Spinal cord (tissue), 10 donors: ENCODE results near the gene GAR1. TPM values are rescaled to one million over a fixed set of nuclear protein-coding genes. Genes with fewer than 3 reads are reported as not detected.
A peak's percentile ranks its signal among the peaks of the same experiment; 100 is the strongest.
"Not testable (repeated sequence)": the region's sequence is repeated elsewhere in the genome, so short reads cannot be mapped to it uniquely, and the experiment has no call there.

ENCODE experiments used
- DNase-seq, 6 donors: peaks; one replicate each; pipeline versions ENCODE4 v3.0.0 to v3.0.0-alpha.2; 2013 to 2015; ENCODE audit warnings: low spot score in 6 of 6, low read depth in 4 of 6
- H3K27ac ChIP-seq: one replicate; pipeline ENCODE4 v1.5.1; 2013; ENCODE audit warnings: low read depth, low read length, control low read depth
- H3K27me3 ChIP-seq: one replicate; pipeline ENCODE4 v1.6.1; 2013; ENCODE audit warnings: low read length; ENCODE audit not compliant: control insufficient read depth, insufficient read depth
- H3K36me3 ChIP-seq: one replicate; pipeline ENCODE4 v1.6.1; 2013; ENCODE audit warnings: low read length; ENCODE audit not compliant: control insufficient read depth, insufficient read depth
- H3K4me1 ChIP-seq: one replicate; pipeline ENCODE4 v1.6.1; 2013; ENCODE audit warnings: low read length; ENCODE audit not compliant: control insufficient read depth, insufficient read depth
- H3K4me3 ChIP-seq: one replicate; pipeline ENCODE4 v1.5.1; 2013; ENCODE audit warnings: low read depth, low read length, control low read depth
- H3K9me3 ChIP-seq: one replicate; pipeline ENCODE4 v1.6.1; 2013; ENCODE audit warnings: low read length; ENCODE audit not compliant: control insufficient read depth, insufficient read depth
- WGBS: methylation state at CpG from one replicate; pipeline ENCODE4 v1.1.5; 2013; ENCODE audit warnings: missing lambda C conversion rate; ENCODE audit not compliant: insufficient coverage; 5-methylcytosine and 5-hydroxymethylcytosine counted together
- polyA plus RNA-seq, 2 donors: library from polyadenylated mRNA; unstranded; fragments of 120-200 nt; gene quantifications; one replicate each; pipeline ENCODE4 v1.2.1, GENCODE V29; 2013; ENCODE audit not compliant: insufficient read length in 2 of 2
- total RNA-seq, 2 donors: library from RNA; depleted of rRNA in 1 of 2; stranded (reverse); fragments of 120-200 nt in 1 of 2; fragments of >200 nt in 1 of 2; gene quantifications; one replicate each; pipeline versions ENCODE4 v1.2.3 to v1.2.4, GENCODE V29; 2013 to 2014
- donor health status: healthy.

The GAR1 gene
- total and polyA plus RNA-seq, 4 donors, result 5.8 to 24.1 (median 14.4) TPM

DNA sequence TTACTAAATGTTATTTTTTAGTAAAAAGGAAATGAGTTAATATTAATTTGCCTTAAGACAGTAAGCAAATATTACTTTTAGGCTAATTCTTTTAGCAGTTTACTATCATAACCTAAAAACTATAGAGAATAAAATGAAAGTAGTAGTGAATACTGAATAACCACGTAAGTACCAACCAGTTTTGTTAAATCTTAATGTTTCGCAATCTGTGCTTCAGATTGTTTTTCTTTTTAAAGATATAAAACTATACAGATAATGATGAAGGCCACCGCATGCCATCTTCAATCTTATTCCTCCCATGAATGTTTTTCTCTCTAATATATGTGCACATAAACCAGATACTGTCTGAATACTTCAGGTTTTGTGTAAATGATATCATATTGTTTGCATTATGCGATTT, 18.2 kb downstream of the GAR1 start:
- WGBS, result no CpG with 5 or more reads among the region's 4 CpGs
- H3K9me3 ChIP-seq, result no peaks in the 10 kb centered on the region
- no peak for DNase-seq
- H3K36me3 ChIP-seq, result no peaks in the 10 kb centered on the region
- H3K27ac ChIP-seq, result no peak overlapping the region
- no peak overlapping the region for H3K4me3 ChIP-seq
- no peaks in the 10 kb centered on the region for H3K27me3 ChIP-seq
- no peaks in the 10 kb centered on the region for H3K4me1 ChIP-seq

DNA sequence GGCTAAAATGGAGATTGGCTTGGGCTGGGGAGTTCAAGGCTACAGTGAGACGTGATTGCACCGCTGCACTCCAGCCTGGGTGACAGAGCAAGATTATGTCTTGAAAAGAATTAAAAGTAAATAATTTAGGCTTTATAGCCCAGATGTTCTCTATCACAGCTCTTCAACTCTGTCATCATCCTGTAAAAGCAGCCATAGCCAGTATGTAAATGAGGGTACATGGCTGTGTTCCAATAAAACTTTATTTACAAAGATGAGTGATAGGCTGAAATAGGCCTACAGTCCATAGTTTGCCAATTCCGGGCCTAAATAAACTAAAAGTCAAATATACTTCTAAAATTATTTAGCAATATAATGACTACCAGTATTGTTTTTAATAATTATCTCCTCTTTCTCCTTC, 21.4 kb downstream of the GAR1 start:
- Histone ChIP-seq H3K36me3 (no peaks in the 10 kb centered on the region), H3K27ac (no peak overlapping the region), H3K9me3 (no peaks in the 10 kb centered on the region), H3K4me1 (no peaks in the 10 kb centered on the region), H3K27me3 (no peaks in the 10 kb centered on the region), H3K4me3 (no peak overlapping the region)
- DNase-seq, result no peak
- no CpG with 5 or more reads among the region's 3 CpGs for WGBS

DNA sequence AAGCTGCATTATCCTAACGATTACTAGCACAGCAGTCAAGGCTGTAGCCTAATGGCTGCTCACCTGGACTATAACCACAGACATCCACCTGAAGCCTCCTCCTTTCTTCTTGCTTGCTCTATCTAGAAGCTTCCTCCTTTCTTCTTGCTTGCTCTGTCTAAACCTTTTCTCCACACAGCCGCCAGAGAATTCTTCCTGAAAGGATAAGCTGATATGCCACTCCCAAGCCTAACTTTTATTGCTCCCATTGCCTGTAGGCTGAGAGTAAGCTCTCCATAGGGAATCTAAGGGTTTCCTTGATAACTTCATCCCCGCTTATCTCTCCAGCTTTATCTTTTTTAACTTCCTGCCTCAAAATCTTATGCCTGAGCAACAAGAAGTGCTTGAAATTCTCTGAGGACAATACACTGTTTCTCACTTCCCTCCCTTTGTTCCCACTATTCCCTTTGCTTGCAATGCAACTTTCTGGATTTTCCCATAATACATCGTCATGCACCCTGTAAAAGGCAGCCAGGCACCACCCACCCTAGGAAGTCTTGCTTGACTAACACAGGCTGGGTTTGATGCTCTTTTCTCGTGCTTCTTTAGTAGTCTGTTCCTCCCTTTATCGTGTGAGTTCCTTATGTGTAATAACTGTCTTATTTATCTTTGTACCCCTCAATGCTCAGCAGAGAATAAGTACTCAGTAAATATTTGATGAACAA, 31.0 kb downstream of the GAR1 start:
- Histone ChIP-seq H3K27ac (no peak overlapping the region), H3K4me1 (no peaks in the 10 kb centered on the region), H3K9me3 (no peaks in the 10 kb centered on the region), H3K27me3 (no peaks in the 10 kb centered on the region), H3K36me3 (no peaks in the 10 kb centered on the region), H3K4me3 (no peak overlapping the region)
- 74% methylated on average over 3 of the region's 6 CpGs for WGBS
- no peak for DNase-seq

DNA sequence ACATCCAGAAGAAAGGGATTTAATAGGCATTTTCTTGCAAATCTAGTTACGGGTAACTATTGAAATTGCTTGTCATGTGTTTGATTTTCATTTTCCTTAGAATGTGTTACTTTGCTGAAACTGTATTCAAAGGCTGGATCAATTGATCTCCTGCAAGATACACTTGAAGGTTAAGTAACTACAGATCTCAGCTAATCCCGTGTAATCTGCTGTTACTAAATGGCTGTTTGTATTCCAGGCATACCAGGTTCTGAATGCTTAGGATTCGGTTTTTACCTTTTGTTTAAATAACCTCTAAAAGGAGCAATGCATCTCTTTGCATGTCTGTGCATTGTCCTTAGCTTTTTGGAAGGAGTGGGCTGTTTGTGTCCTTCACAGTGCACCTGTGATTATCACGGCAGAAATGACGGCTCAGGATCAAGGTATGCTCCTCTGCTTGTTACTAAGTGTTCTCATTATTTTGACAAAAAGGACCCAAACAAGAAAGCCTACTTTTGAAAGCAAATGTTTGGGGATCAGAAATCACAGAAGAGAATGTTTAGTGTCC, 32.4 kb downstream of the GAR1 start, which contains the start of gene LRIT3:
Gene LRIT3, plus strand, starts transcription at position 212 of the 547 bp plus-strand sequence. Its CDS starts 95 bp downstream, at position 307.
- Histone ChIP-seq H3K27me3 (no peaks in the 10 kb centered on the region), H3K9me3 (no peaks in the 10 kb centered on the region), H3K27ac (no peak within 1 kb of the TSS), H3K36me3 (no peaks in the 10 kb centered on the region), H3K4me1 (no peaks in the 10 kb centered on the region), H3K4me3 (no peak within 1 kb of the TSS)
- whole genome bisulfite sequencing, result 83% methylated on average over 1 of the region's 5 CpGs
- no peak for DNase-seq

DNA sequence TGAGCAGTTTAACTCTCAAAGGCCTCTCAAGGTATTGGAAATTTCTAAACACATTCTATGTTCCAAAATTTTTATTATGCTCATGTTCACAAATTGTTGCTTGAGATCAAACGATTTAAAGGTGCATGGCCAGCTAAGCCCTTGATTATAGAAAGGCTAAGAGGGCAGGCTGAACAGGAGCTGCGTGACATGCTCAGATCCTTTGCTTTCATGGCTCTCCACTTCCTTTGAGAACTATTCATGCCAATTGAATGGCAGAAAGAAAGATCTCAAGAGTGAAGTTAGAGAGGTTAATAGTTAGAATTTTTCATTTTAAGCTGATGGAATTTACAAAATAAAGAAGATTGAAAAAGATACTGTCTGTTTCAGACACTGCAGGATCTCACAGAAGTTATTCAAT, 32.9 kb downstream of the GAR1 start:
- Histone ChIP-seq H3K4me3 (no peak overlapping the region), H3K27ac (no peak overlapping the region), H3K36me3 (no peaks in the 10 kb centered on the region), H3K9me3 (no peaks in the 10 kb centered on the region), H3K27me3 (no peaks in the 10 kb centered on the region), H3K4me1 (no peaks in the 10 kb centered on the region)
- no peak for DNase-seq
- WGBS, result no CpG with 5 or more reads among the region's 2 CpGs

DNA sequence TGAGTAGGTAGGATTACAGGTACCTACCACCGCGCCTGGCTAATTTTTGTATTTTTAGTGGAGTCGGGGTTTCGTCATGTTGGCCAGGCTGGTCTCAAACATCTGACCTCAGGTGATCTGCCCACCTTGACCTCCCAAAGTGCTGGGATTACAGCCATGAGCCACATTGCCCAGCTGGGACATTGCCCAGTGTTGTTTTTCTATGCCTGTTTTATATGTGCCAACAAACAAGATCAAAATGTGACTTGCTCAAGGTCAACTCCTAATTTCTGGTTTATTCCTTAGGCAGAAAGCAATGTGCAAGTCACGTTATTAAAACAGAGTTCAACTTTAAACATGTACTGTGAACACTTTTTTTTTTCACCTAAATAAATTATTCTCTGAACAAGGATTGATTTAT, 35.0 kb downstream of the GAR1 start:
- no peak overlapping the region for H3K27ac ChIP-seq
- H3K36me3 ChIP-seq, result no peaks in the 10 kb centered on the region
- DNase-seq, result no peak
- no peaks in the 10 kb centered on the region for H3K27me3 ChIP-seq
- 94% methylated on average over 2 of the region's 5 CpGs for WGBS
- H3K9me3 ChIP-seq, result no peaks in the 10 kb centered on the region
- no peak overlapping the region for H3K4me3 ChIP-seq
- no peaks in the 10 kb centered on the region for H3K4me1 ChIP-seq

DNA sequence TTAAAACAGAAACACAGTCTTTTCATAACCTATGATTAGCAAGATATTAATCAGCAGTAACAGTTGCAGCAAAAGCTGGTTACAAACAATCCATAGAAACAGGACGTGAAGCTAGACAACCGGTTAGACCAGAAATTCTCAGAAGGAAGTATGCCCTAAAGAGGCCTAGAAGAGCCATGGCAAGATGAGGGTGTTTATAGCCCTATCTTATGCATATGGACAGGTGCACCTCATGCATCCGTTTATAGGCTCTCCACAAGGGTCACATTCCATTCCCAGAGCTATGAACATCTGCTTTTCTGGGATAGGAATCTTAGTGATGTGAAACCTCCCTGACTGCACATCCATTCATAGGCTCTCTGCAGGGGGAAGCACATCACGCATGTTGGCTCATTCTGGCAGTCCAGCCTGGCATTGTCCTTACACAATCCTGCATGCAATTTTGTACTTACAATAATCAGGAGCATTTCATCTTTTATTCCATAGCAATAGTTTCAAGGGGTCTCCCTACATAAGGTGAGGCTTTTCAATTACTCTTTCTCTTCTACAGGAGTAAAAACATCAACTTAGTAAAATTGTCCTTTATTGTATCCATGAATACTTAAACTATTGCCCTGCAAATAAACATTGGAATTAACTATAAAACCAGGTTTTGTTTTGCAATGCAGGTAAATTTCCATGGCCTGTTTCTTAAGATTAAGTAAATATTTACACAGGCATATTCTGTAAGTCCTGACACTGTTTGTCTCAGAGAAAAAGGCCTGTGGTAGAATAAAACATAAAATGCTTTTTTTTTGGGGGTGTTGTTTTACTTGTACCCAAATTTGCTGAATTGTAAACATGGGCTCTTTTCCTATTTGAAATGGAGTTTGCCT, 44.1 kb downstream of the GAR1 start:
- 83% methylated on average over 3 of the region's 4 CpGs for WGBS
- not testable (repeated sequence) for DNase-seq, H3K9me3 ChIP-seq

DNA sequence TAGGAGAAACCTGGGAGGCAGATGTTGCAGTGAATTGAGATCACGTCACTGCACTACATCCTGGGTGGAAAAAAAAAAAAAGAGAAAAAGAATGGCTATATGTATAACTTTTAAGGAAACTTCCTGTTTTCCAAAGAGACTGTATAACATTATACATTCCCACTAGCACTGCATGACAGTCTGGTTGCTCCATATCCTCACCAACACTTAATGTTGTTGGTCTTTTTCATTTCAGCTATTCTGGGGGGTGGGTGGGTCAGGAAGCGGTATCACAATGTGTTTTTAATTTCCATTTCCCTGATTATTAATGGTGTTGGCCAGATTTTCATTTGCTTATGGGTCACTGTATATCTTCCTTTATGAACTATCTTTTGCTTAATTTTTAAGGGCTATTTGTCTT, 45.7 kb downstream of the GAR1 start:
- Histone ChIP-seq H3K4me3 (no peak overlapping the region), H3K27ac (no peak overlapping the region), H3K27me3 (no peaks in the 10 kb centered on the region), H3K36me3 (no peaks in the 10 kb centered on the region), H3K4me1 (no peaks in the 10 kb centered on the region), H3K9me3 (peaks cover 6% of the 10 kb centered on the region)
- no peak for DNase-seq
- WGBS, result no CpG with 5 or more reads among the region's 2 CpGs

More for the DNA sequence above, 44.1 kb downstream of the GAR1 start:
- not testable (repeated sequence) for H3K27me3 ChIP-seq, H3K4me1 ChIP-seq, H3K4me3 ChIP-seq, H3K36me3 ChIP-seq, H3K27ac ChIP-seq

DNA sequence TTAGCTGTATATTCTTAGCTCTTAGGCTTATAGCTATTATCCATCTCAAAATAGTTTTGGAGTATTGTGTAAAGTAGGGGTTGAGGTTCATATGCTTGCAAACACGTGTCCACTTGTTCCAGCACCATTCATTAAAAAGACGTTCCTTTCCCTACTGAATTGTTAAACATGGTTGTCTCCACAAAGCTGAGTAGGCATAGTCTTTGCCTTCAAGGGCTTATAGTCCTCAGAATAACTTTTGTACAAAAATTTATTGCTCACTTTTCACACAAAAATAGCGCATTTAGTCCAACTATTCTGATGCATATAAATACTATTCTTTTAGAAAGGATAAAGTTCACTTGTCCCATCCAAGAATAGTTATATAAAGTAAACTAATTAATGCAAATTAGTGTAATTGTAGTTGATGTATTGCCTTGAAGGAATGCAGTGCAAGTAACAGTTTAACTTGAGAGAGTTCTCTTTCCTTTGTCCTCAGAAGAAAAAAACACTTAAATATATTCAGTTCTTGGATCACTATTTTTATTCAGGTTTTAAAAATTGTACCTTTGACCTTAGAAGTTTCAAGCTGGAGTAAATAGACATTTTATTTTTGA, 46.5 kb downstream of the GAR1 start:
- H3K4me1 ChIP-seq, result no peaks in the 10 kb centered on the region
- WGBS, result no CpG with 5 or more reads among the region's 3 CpGs
- DNase-seq, result peak in 1 of 6 donors; percentile 3
- H3K9me3 ChIP-seq, result peaks cover 6% of the 10 kb centered on the region
- H3K36me3 ChIP-seq, result no peaks in the 10 kb centered on the region
- no peak overlapping the region for H3K4me3 ChIP-seq
- no peak overlapping the region for H3K27ac ChIP-seq
- no peaks in the 10 kb centered on the region for H3K27me3 ChIP-seq
